Gastroesophageal sphincter (tissue), 4 donors: ENCODE measurements around the gene CAVIN3. TPM values are rescaled to one million over a fixed set of nuclear protein-coding genes. Genes with fewer than 3 reads are reported as not detected.

Source experiments
- ATAC-seq: fragments of 150-250 bp; one replicate; pipeline ENCODE4 v1.9.1; 2016; ENCODE audit warnings: mild to moderate bottlenecking, moderate library complexity
- H3K27ac ChIP-seq, 4 donors: fragments of 200-600 bp; sonication (generic) in 3 of 4; 1 replicate in 3 of 4; 2 replicates in 1 of 4; pipeline ENCODE4 v1.5.1; 2016 to 2019
- H3K27me3 ChIP-seq: fragments of 200-600 bp; sonication (generic); one replicate; pipeline ENCODE4 v1.5.1; 2019
- H3K36me3 ChIP-seq, 2 donors: fragments of 200-600 bp; sonication (generic); one replicate each; pipeline ENCODE4 v1.5.1; 2019; ENCODE audit warnings: control low read depth in 1 of 2
- H3K4me1 ChIP-seq, 3 donors: fragments of 200-600 bp; sonication (generic); 1 replicate in 2 of 3; 2 replicates in 1 of 3; pipeline ENCODE4 v1.5.1; 2016 to 2019; ENCODE audit warnings: control low read depth in 2 of 3
- H3K4me3 ChIP-seq, 2 donors: fragments of 200-600 bp; sonication (generic); one replicate each; pipeline ENCODE4 v1.5.1; 2019; ENCODE audit warnings: mild to moderate bottlenecking in 1 of 2, moderate library complexity in 1 of 2
- H3K9me3 ChIP-seq, 3 donors: fragments of 200-600 bp; sonication (generic); one replicate each; pipeline ENCODE4 v1.5.1; 2017 to 2019; ENCODE audit warnings: control low read depth in 2 of 3
- CTCF ChIP-seq, 4 experiments: fragments of 200-600 bp in 2 of 4; fragments of 450-650 bp in 2 of 4; sonication (generic) in 1 of 4; IDR thresholded peaks; one replicate each; pipeline ENCODE4 v1.5.1; 2017 to 2019; ENCODE audit warnings: antibody characterized with exemption in 4 of 4, mild to moderate bottlenecking in 2 of 4, moderate library complexity in 2 of 4
- EP300 ChIP-seq: sonication (generic); formaldehyde crosslinking; IDR thresholded peaks from one replicate; pipeline ENCODE4 v1.6.1; 2017; ENCODE audit warnings: antibody characterized with exemption, mild to moderate bottlenecking
- POLR2A ChIP-seq, 2 donors: fragments of 450-650 bp; IDR thresholded peaks; one replicate each; pipeline ENCODE4 v1.6.1; 2017; ENCODE audit warnings: antibody characterized with exemption in 2 of 2, mild to moderate bottlenecking in 2 of 2, moderate library complexity in 1 of 2
- POLR2AphosphoS5 ChIP-seq: sonication (generic); formaldehyde crosslinking; IDR thresholded peaks from one replicate; pipeline ENCODE4 v1.6.1; 2017; ENCODE audit warnings: antibody characterized with exemption
- WGBS, 2 donors: methylation state at CpG; one replicate each; pipeline ENCODE4 v1.1.5; 2018; ENCODE audit warnings: low coverage in 1 of 2; 5-methylcytosine and 5-hydroxymethylcytosine counted together
- total RNA-seq, 4 donors: library from RNA; depleted of rRNA; stranded (reverse); fragments of >200 nt; gene quantifications; one replicate each; pipeline ENCODE4 v1.1.0, GENCODE V29; 2016

CAVIN3 gene
- total RNA-seq, 4 donors from 2014 or later = 164 to 313 (median 211) TPM

GRCh38 chr11:6357222-6357621 is 36.9 kb upstream of the CAVIN3 start:
- WGBS, 2 donors = 10 to 13% methylated on average over 8 to 9 of the region's 9 CpGs
- peak; percentile 84 for ATAC-seq
- Histone ChIP-seq H3K27me3 (no peaks in the 10 kb centered on the region), H3K9me3 (no peaks in the 10 kb centered on the region), H3K4me3 (no peak overlapping the region), H3K4me1 (peaks cover 0 to 33% (median 8%) of the 10 kb centered on the region in 3 donors), H3K27ac (peak overlapping the region; percentile 3 to 66 (median 32)), H3K36me3 (no peaks in the 10 kb centered on the region)
- TF ChIP-seq POLR2AphosphoS5 = peak; percentile 61
- TF ChIP-seq EP300 = no peak

DNA sequence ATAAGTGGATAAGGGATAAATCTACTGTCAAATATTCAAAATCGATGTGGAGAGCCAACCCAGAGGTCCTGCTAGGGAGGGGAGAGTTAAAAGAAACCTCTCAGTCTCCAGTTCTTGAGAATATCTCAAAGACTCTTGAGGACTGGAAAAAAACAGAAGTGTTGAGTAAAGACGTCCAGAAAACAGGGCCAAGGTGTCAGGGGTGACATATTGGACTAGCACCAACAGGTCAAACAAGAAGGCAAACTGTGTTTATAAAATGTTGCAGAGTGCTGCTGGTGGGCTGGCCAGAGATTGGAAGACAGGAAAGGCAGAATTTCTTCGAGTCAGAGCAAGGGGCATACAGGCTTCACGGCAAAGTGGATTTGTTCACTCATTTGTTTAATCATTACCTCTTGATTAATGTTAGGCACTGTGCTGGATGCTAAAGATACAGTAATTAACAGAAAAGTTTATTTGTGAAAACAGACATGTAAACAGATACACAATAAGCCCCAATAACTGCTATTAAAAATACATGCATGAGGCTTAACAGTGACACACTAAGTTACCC is 36.3 kb upstream of the CAVIN3 start:
- 20 to 21% methylated on average over 4 of the region's 4 CpGs for WGBS, 2 donors
- H3K27ac ChIP-seq = peak overlapping the region in 3 of 4 donors; percentile 6 to 66 (median 7)
- no peak for ATAC-seq

GRCh38 chr11:6354651-6355485 is 34.6 kb upstream of the CAVIN3 start:
- Histone ChIP-seq H3K36me3 (no peaks in the 10 kb centered on the region), H3K4me3 (no peak overlapping the region), H3K27me3 (no peaks in the 10 kb centered on the region), H3K9me3 (no peaks in the 10 kb centered on the region), H3K4me1 (peaks cover 0 to 33% (median 8%) of the 10 kb centered on the region in 3 donors), H3K27ac (no peak overlapping the region)
- no peak for ATAC-seq
- TF ChIP-seq POLR2A (IDR thresholded peaks at IDR 0.05) = no peak
- TF ChIP-seq CTCF (IDR thresholded peaks at IDR 0.05) = no peak
- TF ChIP-seq POLR2AphosphoS5 = peak; percentile 55
- no peak for TF ChIP-seq EP300
- 77 to 94% methylated on average over 2 of the region's 4 CpGs for WGBS, 2 donors

More for the DNA sequence above, 36.3 kb upstream of the CAVIN3 start:
- no peaks in the 10 kb centered on the region for H3K36me3 ChIP-seq
- H3K9me3 ChIP-seq = no peaks in the 10 kb centered on the region
- TF ChIP-seq POLR2A (IDR thresholded peaks at IDR 0.05) = no peak
- no peak for TF ChIP-seq EP300
- no peak for TF ChIP-seq CTCF (IDR thresholded peaks at IDR 0.05)
- TF ChIP-seq POLR2AphosphoS5 = peak; percentile 61
- H3K4me1 ChIP-seq = peaks cover 0 to 33% (median 8%) of the 10 kb centered on the region in 3 donors
- no peaks in the 10 kb centered on the region for H3K27me3 ChIP-seq
- H3K4me3 ChIP-seq = no peak overlapping the region

- Histone ChIP-seq H3K9me3 (no peaks in the 10 kb centered on the region), H3K36me3 (no peaks in the 10 kb centered on the region), H3K4me1 (peaks cover 0 to 33% (median 8%) of the 10 kb centered on the region in 3 donors), H3K4me3 (no peak overlapping the region), H3K27me3 (no peaks in the 10 kb centered on the region), H3K27ac (no peak overlapping the region)
- TF ChIP-seq POLR2A (IDR thresholded peaks at IDR 0.05) (no peak), POLR2AphosphoS5 (peak; percentile 74), EP300 (no peak), CTCF (IDR thresholded peaks at IDR 0.05) (peak; percentile 71 to 90 (median 82))
- ATAC-seq = peak; percentile 47
- WGBS, 2 donors = 7 to 15% methylated on average over 5 of the region's 5 CpGs
Measured at GRCh38 chr11:6353367-6353987, 33.2 kb upstream of the CAVIN3 start.

GRCh38 chr11:6351782-6352382 is 31.6 kb upstream of the CAVIN3 start:
- Histone ChIP-seq H3K27ac (no peak overlapping the region), H3K4me3 (no peak overlapping the region), H3K4me1 (peaks cover 0 to 19% (median 8%) of the 10 kb centered on the region in 3 donors), H3K9me3 (no peaks in the 10 kb centered on the region), H3K36me3 (no peaks in the 10 kb centered on the region), H3K27me3 (no peaks in the 10 kb centered on the region)
- no peak for ATAC-seq
- TF ChIP-seq POLR2A (IDR thresholded peaks at IDR 0.05) (no peak), CTCF (IDR thresholded peaks at IDR 0.05) (no peak), POLR2AphosphoS5 (no peak), EP300 (no peak)
- WGBS, 2 donors = 66 to 69% methylated on average over 5 of the region's 5 CpGs
